Nephron (organoid): Measurements from ENCODE around the gene PLCXD3.

Experiments used
- H3K27ac Mint-ChIP-seq, 3 experiments: 2 replicates each; pipeline ENCODE4 v1.8.0; 2020; ENCODE audit warnings: mixed read lengths in 3 of 3, mild to moderate bottlenecking in 2 of 3, moderate library complexity in 1 of 3
- H3K27me3 Mint-ChIP-seq: 2 replicates; pipeline ENCODE4 v1.8.0; 2021; ENCODE audit warnings: low read depth, mild to moderate bottlenecking, moderate library complexity, mixed read lengths
- H3K36me3 Mint-ChIP-seq: 2 replicates; pipeline ENCODE4 v1.8.0; 2020; ENCODE audit warnings: low read depth, mixed read lengths
- H3K4me1 Mint-ChIP-seq: 2 replicates; pipeline ENCODE4 v1.8.0; 2020; ENCODE audit warnings: mixed read lengths
- H3K4me3 Mint-ChIP-seq, 3 experiments: 2 replicates each; pipeline ENCODE4 v1.8.0; 2020; ENCODE audit warnings: mild to moderate bottlenecking in 3 of 3, mixed read lengths in 3 of 3, moderate library complexity in 2 of 3
- H3K9me3 Mint-ChIP-seq: 2 replicates; pipeline ENCODE4 v1.8.0; 2020; ENCODE audit warnings: mixed read lengths
- CTCF ChIP-seq, 3 experiments: fragments of 200-600 bp; sonication (generic); IDR thresholded peaks; one replicate each; pipeline ENCODE4 v1.5.0; 2021; ENCODE audit warnings: antibody characterized with exemption in 3 of 3; ENCODE audit not compliant: unreplicated experiment in 3 of 3

The PLCXD3 gene

GRCh38 chr5:41416336-41416735, 94.1 kb downstream of the PLCXD3 start:
- Mint-ChIP-seq H3K27me3 (no peaks in the 10 kb centered on the region), H3K4me3 (no peak overlapping the region), H3K4me1 (peaks cover 10% of the 10 kb centered on the region), H3K36me3 (no peaks in the 10 kb centered on the region), H3K9me3 (no peaks in the 10 kb centered on the region), H3K27ac (no peak overlapping the region)
- no peak for TF ChIP-seq CTCF (IDR thresholded peaks at IDR 0.05; ENCODE audit: unreplicated experiment in 3 of 3)

- TF ChIP-seq CTCF (IDR thresholded peaks at IDR 0.05; ENCODE audit: unreplicated experiment in 3 of 3), result no peak
- no peaks in the 10 kb centered on the region for H3K36me3 Mint-ChIP-seq
- H3K9me3 Mint-ChIP-seq, result no peaks in the 10 kb centered on the region
- H3K27me3 Mint-ChIP-seq, result no peaks in the 10 kb centered on the region
- H3K27ac Mint-ChIP-seq, result no peak overlapping the region
- no peak overlapping the region for H3K4me3 Mint-ChIP-seq
- H3K4me1 Mint-ChIP-seq, result peaks cover 10% of the 10 kb centered on the region
Measured at GRCh38 chr5:41415242-41415641, 95.2 kb downstream of the PLCXD3 start.

- no peak overlapping the region for H3K4me3 Mint-ChIP-seq
- H3K4me1 Mint-ChIP-seq, result peaks cover 10% of the 10 kb centered on the region
- no peaks in the 10 kb centered on the region for H3K36me3 Mint-ChIP-seq
- H3K27me3 Mint-ChIP-seq, result no peaks in the 10 kb centered on the region
- H3K27ac Mint-ChIP-seq, result no peak overlapping the region
- no peaks in the 10 kb centered on the region for H3K9me3 Mint-ChIP-seq
- no peak for TF ChIP-seq CTCF (IDR thresholded peaks at IDR 0.05; ENCODE audit: unreplicated experiment in 3 of 3)
Measured at GRCh38 chr5:41414598-41414997, 95.8 kb downstream of the PLCXD3 start.

GRCh38 chr5:41413074-41413473, 97.3 kb downstream of the PLCXD3 start:
- Mint-ChIP-seq H3K27me3 (no peaks in the 10 kb centered on the region), H3K27ac (peak overlapping the region in 1 of 3 experiments; percentile 44), H3K9me3 (no peaks in the 10 kb centered on the region), H3K36me3 (no peaks in the 10 kb centered on the region), H3K4me3 (no peak overlapping the region), H3K4me1 (peaks cover 6% of the 10 kb centered on the region)
- no peak for TF ChIP-seq CTCF (IDR thresholded peaks at IDR 0.05; ENCODE audit: unreplicated experiment in 3 of 3)

- no peak for TF ChIP-seq CTCF (IDR thresholded peaks at IDR 0.05; ENCODE audit: unreplicated experiment in 3 of 3)
- no peak overlapping the region for H3K27ac Mint-ChIP-seq
- no peaks in the 10 kb centered on the region for H3K9me3 Mint-ChIP-seq
- no peaks in the 10 kb centered on the region for H3K27me3 Mint-ChIP-seq
- no peak overlapping the region for H3K4me3 Mint-ChIP-seq
- H3K4me1 Mint-ChIP-seq, result peaks cover 6% of the 10 kb centered on the region
- no peaks in the 10 kb centered on the region for H3K36me3 Mint-ChIP-seq
Measured at GRCh38 chr5:41412496-41412895, 97.9 kb downstream of the PLCXD3 start.

GRCh38 chr5:41410737-41411136, 99.7 kb downstream of the PLCXD3 start:
- Mint-ChIP-seq H3K4me3 (no peak overlapping the region), H3K4me1 (peaks cover 6% of the 10 kb centered on the region), H3K27ac (no peak overlapping the region), H3K9me3 (no peaks in the 10 kb centered on the region), H3K27me3 (no peaks in the 10 kb centered on the region), H3K36me3 (no peaks in the 10 kb centered on the region)
- TF ChIP-seq CTCF (IDR thresholded peaks at IDR 0.05; ENCODE audit: unreplicated experiment in 3 of 3), result no peak
